ENCODE data around the gene STX11.
"Not testable (repeated sequence)": the region's sequence is repeated elsewhere in the genome, so short reads cannot be mapped to it uniquely, and the experiment has no call there.

GRCh38 chr6:144132167-144132690, 18.1 kb upstream of the STX11 start:
- TF ChIP-seq CTCF (IDR thresholded peaks at IDR 0.05 in 2 of 3, conservative IDR thresholded peaks at IDR 0.05 in 1 of 3; ENCODE audit: borderline replicate concordance in 1 of 3, insufficient read depth in 1 of 3, low read depth in 2 of 3, low read length in 2 of 3); REST (IDR thresholded peaks at IDR 0.05; ENCODE audit: low read depth); POLR2A (IDR thresholded peaks at IDR 0.05; ENCODE audit: borderline replicate concordance, extremely low read depth, insufficient read depth, insufficient read length); POLR2AphosphoS5 (IDR thresholded peaks at IDR 0.05; ENCODE audit: low read depth, low read length); ZNF274 (IDR thresholded peaks at IDR 0.05; ENCODE audit: low read depth, low read length); CEBPB (IDR thresholded peaks at IDR 0.05; ENCODE audit: low read depth); JUND (IDR thresholded peaks at IDR 0.05); EZH2phosphoT487 (IDR thresholded peaks at IDR 0.05; ENCODE audit: borderline replicate concordance); FOSL1 (IDR thresholded peaks at IDR 0.05; ENCODE audit: low read depth): not testable (repeated sequence)
